Left lobe of liver (tissue), 2 donors: ENCODE data around the gene P2RX6. TPM values are rescaled to one million over a fixed set of nuclear protein-coding genes. Genes with fewer than 3 reads are reported as not detected.
A peak's percentile ranks its signal among the peaks of the same experiment; 100 is the strongest.

Experiments used
- ATAC-seq: fragments of 200-7000 bp; cut with Tn5 transposase; one replicate; pipeline ENCODE4 v1.9.1; 2020; ENCODE audit warnings: mild to moderate bottlenecking, moderate library complexity
- DNase-seq: peaks from one replicate; pipeline ENCODE4 v3.0.0-alpha.2; 2020; ENCODE audit warnings: low spot score
- total RNA-seq: library from RNA; stranded (reverse); gene quantifications from one replicate; pipeline ENCODE4 v1.2.1, GENCODE V29; 2021
- donor health status: DM: no; HTN: no; CAD: no; lungs with moderate emphysema.
- donor health status: DM: no; HTN: yes; CAD: no.

Gene P2RX6
- total RNA-seq, 1 donor from 2014 or later: 0.28 TPM

GRCh38 chr22:21010426-21011113, 4.4 kb upstream of the P2RX6 start:
- ATAC-seq: no peak

GRCh38 chr22:21012446-21013407, 2.2 kb upstream of the P2RX6 start:
- DNase-seq (no peak), ATAC-seq (no peak)

More at GRCh38 chr22:21010426-21011113, 4.4 kb upstream of the P2RX6 start:
- no peak for DNase-seq

GRCh38 chr22:21013657-21014201, 1.2 kb upstream of the P2RX6 start:
- DNase-seq (no peak), ATAC-seq (no peak)

- peak; percentile 72 for DNase-seq
Measured at GRCh38 chr22:21014202-21014725, 701 bp upstream of the P2RX6 start.

GRCh38 chr22:21015466-21016006, 571 bp downstream of the P2RX6 start:
- no peak for DNase-seq
- no peak for ATAC-seq

More at GRCh38 chr22:21014202-21014725, 701 bp upstream of the P2RX6 start:
- peak; percentile 79 for ATAC-seq

GRCh38 chr22:21016644-21017420, 1.9 kb downstream of the P2RX6 start:
- ATAC-seq (no peak), DNase-seq (no peak)

GRCh38 chr22:21018314-21018713, 3.3 kb downstream of the P2RX6 start:
- no peak for DNase-seq
- no peak for ATAC-seq

- ATAC-seq: peak; percentile 42
- DNase-seq: no peak
Measured at GRCh38 chr22:21020802-21021429, 6.0 kb downstream of the P2RX6 start.

- DNase-seq (no peak), ATAC-seq (no peak)
Measured at GRCh38 chr22:21022507-21022906, 7.5 kb downstream of the P2RX6 start.

- ATAC-seq (no peak), DNase-seq (no peak)
Measured at GRCh38 chr22:21022955-21023614, 8.1 kb downstream of the P2RX6 start.

GRCh38 chr22:21025266-21025665, 10.3 kb downstream of the P2RX6 start:
- DNase-seq (no peak), ATAC-seq (no peak)

- ATAC-seq (no peak), DNase-seq (no peak)
Measured at GRCh38 chr22:21025763-21026755, 11.1 kb downstream of the P2RX6 start.

GRCh38 chr22:21026783-21027692, 12.1 kb downstream of the P2RX6 start:
- DNase-seq (no peak), ATAC-seq (no peak)

GRCh38 chr22:21028277-21029251, 13.6 kb downstream of the P2RX6 start:
- no peak for DNase-seq
- ATAC-seq: no peak

- DNase-seq (no peak), ATAC-seq (no peak)
Measured at GRCh38 chr22:21029486-21030025, 14.6 kb downstream of the P2RX6 start.
